Urothelium cell line (cell line): ENCODE measurements around the gene VTI1B.

Experiments used
- DNase-seq: peaks from one replicate; pipeline ENCODE4 v3.0.0; 2011; ENCODE audit warnings: low spot score, mixed read lengths
- FAIRE-seq: peaks from 2 replicates; lab custom pipeline; 2011; peaks lifted over from hg19 to GRCh38; lab: Jason Lieb, UNC

Gene VTI1B

DNA sequence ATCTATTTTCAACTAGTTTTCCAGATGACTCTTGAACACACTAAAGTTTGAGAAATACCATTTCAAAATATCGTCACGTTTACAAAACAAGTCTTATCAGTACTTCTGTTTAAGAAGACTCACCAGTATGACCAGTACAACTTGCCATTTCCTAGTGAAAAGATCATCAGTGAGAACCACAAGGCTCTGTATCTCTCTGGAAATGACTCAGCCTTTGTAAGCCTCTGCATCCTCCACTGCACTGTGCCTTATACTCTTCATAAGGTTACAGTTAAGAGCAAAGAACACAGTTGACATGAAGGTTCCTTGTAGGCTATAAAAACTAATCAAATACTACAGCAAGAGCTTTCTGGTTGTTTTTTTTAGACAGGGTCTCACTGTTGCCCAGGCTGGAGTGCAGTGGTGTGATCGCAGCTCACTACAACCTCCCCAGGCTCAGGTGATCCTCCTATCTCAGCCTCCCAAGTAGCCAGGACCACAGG is 5.7 kb upstream of the VTI1B start:
- peak; percentile 27 for FAIRE-seq

DNA sequence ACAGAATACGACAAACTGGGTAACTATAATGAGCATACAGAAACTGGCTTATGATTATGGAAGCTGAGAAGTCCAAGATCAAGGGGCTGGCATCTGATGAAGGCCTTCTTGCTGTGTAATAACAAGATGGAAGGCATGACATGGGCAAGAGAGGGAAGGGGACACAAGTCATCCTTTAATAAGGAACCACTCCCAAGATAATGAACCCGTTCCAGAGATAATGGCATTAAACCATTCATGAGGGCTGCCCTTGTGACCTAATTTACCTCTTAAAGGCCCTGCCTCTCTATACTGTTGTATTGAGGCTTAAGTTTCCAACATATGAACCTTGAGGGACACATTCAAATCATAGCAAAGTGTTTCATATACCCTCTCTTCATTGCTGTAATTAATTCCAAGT is 4.6 kb upstream of the VTI1B start:
- FAIRE-seq (no peak), DNase-seq (no peak)

More for the DNA sequence above, 5.7 kb upstream of the VTI1B start:
- no peak for DNase-seq

GRCh38 chr14:67675219-67675582 is 769 bp upstream of the VTI1B start:
- DNase-seq, result no peak
- no peak for FAIRE-seq

DNA sequence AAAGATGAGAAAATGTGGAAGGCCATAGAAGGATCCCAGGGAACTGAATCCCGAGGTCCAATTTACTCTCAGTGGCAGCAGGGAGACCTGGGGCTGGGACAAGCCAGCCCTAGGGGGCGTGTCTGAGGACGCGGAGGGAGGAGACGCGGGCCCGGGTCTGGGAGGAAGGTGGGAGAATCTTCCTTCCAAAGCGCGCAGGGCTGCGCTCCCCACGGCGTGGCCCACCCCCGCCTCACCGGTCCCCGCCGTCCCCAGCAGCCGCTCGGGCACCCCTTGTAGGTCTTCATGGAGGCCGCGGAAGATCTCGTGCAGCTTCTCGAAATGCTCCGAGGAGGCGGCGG is 323 bp downstream of the VTI1B start:
- FAIRE-seq, result peak; percentile 62

GRCh38 chr14:67673451-67673850 is 981 bp downstream of the VTI1B start:
- FAIRE-seq (no peak), DNase-seq (no peak)

More for the DNA sequence above, 323 bp downstream of the VTI1B start:
- DNase-seq, result peak; percentile 96

- FAIRE-seq, result no peak
- DNase-seq, result no peak
Observed at GRCh38 chr14:67668559-67668958, 5.9 kb downstream of the VTI1B start.

DNA sequence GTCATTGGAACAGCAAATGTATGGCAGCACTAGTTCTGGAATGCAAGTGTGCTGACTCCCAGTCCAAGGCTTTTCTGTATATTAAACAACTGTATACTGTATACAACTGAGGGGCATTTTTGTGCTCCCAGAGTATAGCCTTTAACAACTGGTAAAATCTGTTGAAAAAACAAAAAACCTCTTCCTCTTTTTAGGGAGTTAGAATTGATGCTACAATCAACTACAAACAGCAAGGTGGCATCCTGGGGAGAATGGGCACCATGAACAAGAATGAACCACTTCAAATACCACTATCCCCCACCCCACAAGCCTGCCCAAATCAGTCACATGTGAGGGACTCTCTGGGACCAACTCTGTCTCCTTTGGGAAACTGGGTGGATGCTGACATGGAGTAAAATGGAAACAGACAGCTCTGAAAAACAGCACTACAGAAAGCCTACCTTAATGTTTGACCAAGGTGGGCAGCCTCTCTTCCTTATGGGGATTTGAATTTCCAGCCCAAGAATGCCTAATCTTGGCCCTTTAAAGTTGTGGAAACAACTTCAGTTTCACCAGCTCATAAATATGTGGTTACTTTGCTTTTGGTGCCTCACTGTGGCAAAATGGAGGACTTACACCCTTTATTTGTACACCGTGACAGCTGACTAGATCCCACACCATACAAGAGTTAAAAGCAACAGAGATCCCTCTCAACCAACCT is 7.5 kb downstream of the VTI1B start:
- FAIRE-seq (peak; percentile 84), DNase-seq (peak; percentile 67)

- no peak for DNase-seq
- peak; percentile 65 for FAIRE-seq
Observed at GRCh38 chr14:67665868-67666267, 8.6 kb downstream of the VTI1B start.

- no peak for FAIRE-seq
- DNase-seq, result no peak
Observed at GRCh38 chr14:67663633-67664032, 10.8 kb downstream of the VTI1B start.

- FAIRE-seq, result peak; percentile 42
Observed at GRCh38 chr14:67653651-67654280, 20.7 kb downstream of the VTI1B start.

GRCh38 chr14:67652189-67652588 is 22.2 kb downstream of the VTI1B start:
- FAIRE-seq (no peak), DNase-seq (no peak)

More at GRCh38 chr14:67653651-67654280, 20.7 kb downstream of the VTI1B start:
- DNase-seq, result no peak

GRCh38 chr14:67650694-67651093 is 23.7 kb downstream of the VTI1B start:
- FAIRE-seq, result peak; percentile 95
- no peak for DNase-seq

GRCh38 chr14:67650151-67650550 is 24.3 kb downstream of the VTI1B start:
- DNase-seq, result no peak
- no peak for FAIRE-seq

DNA sequence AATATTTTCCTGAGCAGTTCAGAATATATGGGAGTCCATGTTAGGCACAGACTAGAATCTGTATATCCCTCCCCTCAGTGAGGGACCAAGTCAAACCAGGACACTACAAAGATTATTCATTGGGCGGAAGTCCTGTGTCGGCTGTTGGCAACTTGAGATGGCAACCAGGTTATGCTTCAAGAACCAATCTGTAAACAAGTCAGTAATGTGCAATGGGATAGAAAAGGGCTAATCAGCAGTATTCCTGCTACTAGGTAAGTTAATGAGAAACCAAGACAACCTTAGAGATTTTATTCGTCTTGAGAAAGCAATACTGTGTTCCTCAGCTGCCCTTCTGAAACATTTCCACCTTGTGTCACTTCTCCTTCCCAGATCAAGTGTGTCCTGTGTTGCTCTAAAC is 28.3 kb downstream of the VTI1B start:
- DNase-seq (no peak), FAIRE-seq (peak; percentile 35)

- FAIRE-seq (no peak), DNase-seq (no peak)
Observed at GRCh38 chr14:67645414-67645813, 29.0 kb downstream of the VTI1B start.

- FAIRE-seq (peak; percentile 27), DNase-seq (no peak)
Observed at GRCh38 chr14:67644428-67644827, 30.0 kb downstream of the VTI1B start.

- FAIRE-seq, result no peak
Observed at GRCh38 chr14:67643713-67644112, 30.7 kb downstream of the VTI1B start.

GRCh38 chr14:67641902-67642749 is 32.3 kb downstream of the VTI1B start:
- FAIRE-seq, result no peak
- no peak for DNase-seq

More at GRCh38 chr14:67643713-67644112, 30.7 kb downstream of the VTI1B start:
- no peak for DNase-seq

GRCh38 chr14:67641480-67641879 is 33.0 kb downstream of the VTI1B start:
- FAIRE-seq, result no peak
- no peak for DNase-seq

GRCh38 chr14:67638642-67639041 is 35.8 kb downstream of the VTI1B start:
- FAIRE-seq, result no peak

DNA sequence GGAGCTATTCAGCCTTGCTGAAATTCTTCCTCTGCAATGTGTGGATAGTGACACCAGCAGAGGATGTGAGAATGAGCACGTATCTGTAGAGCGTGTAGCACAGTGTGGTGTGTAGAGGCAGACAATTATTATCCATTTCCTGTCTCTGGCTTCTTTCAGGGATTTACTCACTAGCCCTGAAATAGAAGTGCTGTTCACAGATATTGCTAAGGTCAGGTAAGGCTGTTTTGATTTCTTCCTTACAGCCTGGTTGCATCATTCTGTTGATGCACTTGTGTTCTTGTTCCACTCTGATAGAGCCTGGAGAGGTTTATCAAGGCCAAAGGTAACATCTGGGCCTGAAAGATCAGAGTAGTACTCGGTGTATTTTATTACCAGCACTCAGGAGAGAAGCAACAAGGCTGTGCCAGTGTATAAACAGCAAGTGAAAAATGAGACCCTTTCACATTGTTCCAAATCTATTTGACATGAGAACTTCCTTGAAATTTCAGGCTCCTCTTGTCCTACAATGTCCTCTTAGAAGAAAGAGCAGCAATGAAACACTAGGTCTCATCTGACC is 38.0 kb downstream of the VTI1B start:
- peak; percentile 61 for FAIRE-seq
- no peak for DNase-seq

More at GRCh38 chr14:67638642-67639041, 35.8 kb downstream of the VTI1B start:
- no peak for DNase-seq
